ENCODE results near the gene GAS2.
"Not testable (repeated sequence)": the region's sequence is repeated elsewhere in the genome, so short reads cannot be mapped to it uniquely, and the experiment has no call there.

GAS2 gene

GRCh38 chr11:22627421-22627820 is 39.0 kb upstream of the GAS2 start:
- no peak for DNase-seq (ENCODE audit: extremely low spot score)
- TF ChIP-seq LEF1 (IDR thresholded peaks at IDR 0.05; ENCODE audit: borderline replicate concordance) (no peak), L3MBTL2 (conservative IDR thresholded peaks at IDR 0.05) (no peak), PKNOX1 (IDR thresholded peaks at IDR 0.05) (no peak), CTBP1 (IDR thresholded peaks at IDR 0.05; ENCODE audit: borderline replicate concordance) (no peak), SP1 (IDR thresholded peaks at IDR 0.05) (no peak), ARNT (IDR thresholded peaks at IDR 0.05) (no peak), FOXK2 (IDR thresholded peaks at IDR 0.05) (no peak), SUZ12 (IDR thresholded peaks at IDR 0.05) (no peak), NFRKB (IDR thresholded peaks at IDR 0.05) (no peak), ELF4 (IDR thresholded peaks at IDR 0.05) (no peak), FOXM1 (IDR thresholded peaks at IDR 0.05; ENCODE audit: borderline replicate concordance) (no peak), HDGF (IDR thresholded peaks at IDR 0.05; ENCODE audit: borderline replicate concordance) (no peak)
- POLR2A ChIA-PET: no interaction called here
- CTCF ChIA-PET: no interaction called here

- POLR2A ChIA-PET: no interaction called here
- CTCF ChIA-PET: no interaction called here
- no peak for DNase-seq (ENCODE audit: extremely low spot score)
- no peak for TF ChIP-seq FOXM1 (IDR thresholded peaks at IDR 0.05; ENCODE audit: borderline replicate concordance)
- TF ChIP-seq L3MBTL2 (conservative IDR thresholded peaks at IDR 0.05): no peak
- no peak for TF ChIP-seq ZNF384 (IDR thresholded peaks at IDR 0.05)
- no peak for TF ChIP-seq ARNT (IDR thresholded peaks at IDR 0.05)
- TF ChIP-seq PKNOX1 (IDR thresholded peaks at IDR 0.05): no peak
- TF ChIP-seq TARDBP (IDR thresholded peaks at IDR 0.05): no peak
- no peak for TF ChIP-seq BHLHE40 (IDR thresholded peaks at IDR 0.05; ENCODE audit: borderline replicate concordance)
- no peak for TF ChIP-seq CTBP1 (IDR thresholded peaks at IDR 0.05; ENCODE audit: borderline replicate concordance)
Measured at GRCh38 chr11:22633354-22633902, 33.0 kb upstream of the GAS2 start.

GRCh38 chr11:22634897-22635629 is 31.3 kb upstream of the GAS2 start:
- TF ChIP-seq ELF4 (IDR thresholded peaks at IDR 0.05): no peak
- no peak for TF ChIP-seq TARDBP (IDR thresholded peaks at IDR 0.05)
- TF ChIP-seq SUZ12 (IDR thresholded peaks at IDR 0.05): no peak
- POLR2A ChIA-PET: no interaction called here
- CTCF ChIA-PET: no interaction called here
- DNase-seq (ENCODE audit: extremely low spot score): no peak

- ChIA-PET CTCF (no interaction called here), POLR2A (no interaction called here)
- no peak for DNase-seq (ENCODE audit: extremely low spot score)
- TF ChIP-seq FOXK2 (IDR thresholded peaks at IDR 0.05): no peak
- no peak for TF ChIP-seq LEF1 (IDR thresholded peaks at IDR 0.05; ENCODE audit: borderline replicate concordance)
- TF ChIP-seq PKNOX1 (IDR thresholded peaks at IDR 0.05): no peak
- TF ChIP-seq FOXA1 (IDR thresholded peaks at IDR 0.05): no peak
- TF ChIP-seq HDGF (IDR thresholded peaks at IDR 0.05; ENCODE audit: borderline replicate concordance): no peak
- no peak for TF ChIP-seq NFRKB (IDR thresholded peaks at IDR 0.05)
- no peak for TF ChIP-seq ELF4 (IDR thresholded peaks at IDR 0.05)
- no peak for TF ChIP-seq SP1 (IDR thresholded peaks at IDR 0.05)
- TF ChIP-seq L3MBTL2 (conservative IDR thresholded peaks at IDR 0.05): no peak
Measured at GRCh38 chr11:22635689-22636088, 30.7 kb upstream of the GAS2 start.

- CTCF ChIA-PET: no interaction called here
- TF ChIP-seq HDGF (IDR thresholded peaks at IDR 0.05; ENCODE audit: borderline replicate concordance) (no peak), FOXM1 (IDR thresholded peaks at IDR 0.05; ENCODE audit: borderline replicate concordance) (no peak), NFRKB (IDR thresholded peaks at IDR 0.05) (no peak), ZNF384 (IDR thresholded peaks at IDR 0.05) (no peak)
- POLR2A ChIA-PET: no interaction called here
- DNase-seq (ENCODE audit: extremely low spot score): no peak
Measured at GRCh38 chr11:22640862-22641261, 25.5 kb upstream of the GAS2 start.

- TF ChIP-seq ARNT (IDR thresholded peaks at IDR 0.05): no peak
- TF ChIP-seq CTBP1 (IDR thresholded peaks at IDR 0.05; ENCODE audit: borderline replicate concordance): no peak
- ChIA-PET CTCF (no interaction called here), POLR2A (no interaction called here)
Measured at GRCh38 chr11:22641559-22641958, 24.9 kb upstream of the GAS2 start.

GRCh38 chr11:22652346-22652745 is 14.1 kb upstream of the GAS2 start:
- POLR2A ChIA-PET; DNase-seq (ENCODE audit: extremely low spot score); CTCF ChIA-PET: not testable (repeated sequence)

More at GRCh38 chr11:22641559-22641958, 24.9 kb upstream of the GAS2 start:
- no peak for DNase-seq (ENCODE audit: extremely low spot score)

All from HEK293T (cell line).